ENCODE results near the gene RNF17.

Gene RNF17

GRCh38 chr13:24922745-24923591 lies 159.0 kb downstream of the RNF17 start (continued):
- TF ChIP-seq ZBTB48 (tag by site-specific recombination; IDR thresholded peaks at IDR 0.05) (0 out of 2 replicates have a peak, but pooled peaks have one; percentile 26), ZNF785 (tag by site-specific recombination; IDR thresholded peaks at IDR 0.05) (no peak), ZNF221 (tag by site-specific recombination; IDR thresholded peaks at IDR 0.05; ENCODE audit: borderline replicate concordance) (no peak), ZBTB21 (tag by site-specific recombination; IDR thresholded peaks at IDR 0.05) (peak; percentile 50; the same call in 1 of the 2 replicates), ZNF529 (tag by site-specific recombination; IDR thresholded peaks at IDR 0.05; ENCODE audit: insufficient replicate concordance) (no peak), ZNF16 (tag by site-specific recombination; IDR thresholded peaks at IDR 0.05; ENCODE audit: low read depth) (no peak), ZFP37 (tag by site-specific recombination; IDR thresholded peaks at IDR 0.05) (no peak), ZNF548 (tag by site-specific recombination; IDR thresholded peaks at IDR 0.05) (no peak), ZNF701 (tag by site-specific recombination; IDR thresholded peaks at IDR 0.05) (no peak), ZNF561 (tag by site-specific recombination; IDR thresholded peaks at IDR 0.05; ENCODE audit: borderline replicate concordance) (no peak), ZNF777 (tag by site-specific recombination; IDR thresholded peaks at IDR 0.05; ENCODE audit: borderline replicate concordance) (peak; percentile 55; the same call in 1 of the 2 replicates), CTCF (tag by site-specific recombination; IDR thresholded peaks at IDR 0.05) (peak; percentile 47; the same call in 1 of the 2 replicates), ZNF184 (tag by site-specific recombination; IDR thresholded peaks at IDR 0.05) (no peak), ZNF555 (tag by site-specific recombination; conservative IDR thresholded peaks at IDR 0.05) (no peak), ZNF473 (tag by site-specific recombination; IDR thresholded peaks at IDR 0.05) (no peak), REPIN1 (tag by site-specific recombination; IDR thresholded peaks at IDR 0.05; ENCODE audit: low read depth) (no peak), ZNF530 (tag by site-specific recombination; IDR thresholded peaks at IDR 0.05; ENCODE audit: low read depth) (no peak), ZBTB17 (tag by site-specific recombination; IDR thresholded peaks at IDR 0.05) (peak; percentile 93), INSM2 (tag by site-specific recombination; IDR thresholded peaks at IDR 0.05) (no peak), HOXA7 (CRISPR knock-in tag; IDR thresholded peaks at IDR 0.05; ENCODE audit: borderline replicate concordance) (no peak), ZNF174 (tag by site-specific recombination; IDR thresholded peaks at IDR 0.05) (no peak), ZNF776 (tag by site-specific recombination; IDR thresholded peaks at IDR 0.05; ENCODE audit: borderline replicate concordance) (no peak), ZNF596 (tag by site-specific recombination; IDR thresholded peaks at IDR 0.05) (no peak)
- TF ChIP-seq, protein P1, sequence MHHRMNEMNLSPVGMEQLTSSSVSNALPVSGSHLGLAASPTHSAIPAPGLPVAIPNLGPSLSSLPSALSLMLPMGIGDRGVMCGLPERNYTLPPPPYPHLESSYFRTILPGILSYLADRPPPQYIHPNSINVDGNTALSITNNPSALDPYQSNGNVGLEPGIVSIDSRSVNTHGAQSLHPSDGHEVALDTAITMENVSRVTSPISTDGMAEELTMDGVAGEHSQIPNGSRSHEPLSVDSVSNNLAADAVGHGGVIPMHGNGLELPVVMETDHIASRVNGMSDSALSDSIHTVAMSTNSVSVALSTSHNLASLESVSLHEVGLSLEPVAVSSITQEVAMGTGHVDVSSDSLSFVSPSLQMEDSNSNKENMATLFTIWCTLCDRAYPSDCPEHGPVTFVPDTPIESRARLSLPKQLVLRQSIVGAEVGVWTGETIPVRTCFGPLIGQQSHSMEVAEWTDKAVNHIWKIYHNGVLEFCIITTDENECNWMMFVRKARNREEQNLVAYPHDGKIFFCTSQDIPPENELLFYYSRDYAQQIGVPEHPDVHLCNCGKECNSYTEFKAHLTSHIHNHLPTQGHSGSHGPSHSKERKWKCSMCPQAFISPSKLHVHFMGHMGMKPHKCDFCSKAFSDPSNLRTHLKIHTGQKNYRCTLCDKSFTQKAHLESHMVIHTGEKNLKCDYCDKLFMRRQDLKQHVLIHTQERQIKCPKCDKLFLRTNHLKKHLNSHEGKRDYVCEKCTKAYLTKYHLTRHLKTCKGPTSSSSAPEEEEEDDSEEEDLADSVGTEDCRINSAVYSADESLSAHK (tag by site-specific recombination; IDR thresholded peaks at IDR 0.05), result 0 out of 2 replicates have a peak, but pooled peaks have one; percentile 30
- TF ChIP-seq, protein P2, sequence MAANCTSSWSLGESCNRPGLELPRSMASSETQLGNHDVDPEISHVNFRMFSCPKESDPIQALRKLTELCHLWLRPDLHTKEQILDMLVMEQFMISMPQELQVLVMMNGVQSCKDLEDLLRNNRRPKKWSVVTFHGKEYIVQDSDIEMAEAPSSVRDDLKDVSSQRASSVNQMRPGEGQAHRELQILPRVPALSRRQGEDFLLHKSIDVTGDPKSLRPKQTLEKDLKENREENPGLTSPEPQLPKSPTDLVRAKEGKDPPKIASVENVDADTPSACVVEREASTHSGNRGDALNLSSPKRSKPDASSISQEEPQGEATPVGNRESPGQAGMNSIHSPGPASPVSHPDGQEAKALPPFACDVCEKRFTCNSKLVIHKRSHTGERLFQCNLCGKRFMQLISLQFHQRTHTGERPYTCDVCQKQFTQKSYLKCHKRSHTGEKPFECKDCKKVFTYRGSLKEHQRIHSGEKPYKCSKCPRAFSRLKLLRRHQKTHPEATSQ (tag by site-specific recombination; IDR thresholded peaks at IDR 0.05), result no peak
- TF ChIP-seq, protein P3, sequence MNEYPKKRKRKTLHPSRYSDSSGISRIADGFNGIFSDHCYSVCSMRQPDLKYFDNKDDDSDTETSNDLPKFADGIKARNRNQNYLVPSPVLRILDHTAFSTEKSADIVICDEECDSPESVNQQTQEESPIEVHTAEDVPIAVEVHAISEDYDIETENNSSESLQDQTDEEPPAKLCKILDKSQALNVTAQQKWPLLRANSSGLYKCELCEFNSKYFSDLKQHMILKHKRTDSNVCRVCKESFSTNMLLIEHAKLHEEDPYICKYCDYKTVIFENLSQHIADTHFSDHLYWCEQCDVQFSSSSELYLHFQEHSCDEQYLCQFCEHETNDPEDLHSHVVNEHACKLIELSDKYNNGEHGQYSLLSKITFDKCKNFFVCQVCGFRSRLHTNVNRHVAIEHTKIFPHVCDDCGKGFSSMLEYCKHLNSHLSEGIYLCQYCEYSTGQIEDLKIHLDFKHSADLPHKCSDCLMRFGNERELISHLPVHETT (tag by site-specific recombination; IDR thresholded peaks at IDR 0.05), result no peak
- TF ChIP-seq, protein P4, sequence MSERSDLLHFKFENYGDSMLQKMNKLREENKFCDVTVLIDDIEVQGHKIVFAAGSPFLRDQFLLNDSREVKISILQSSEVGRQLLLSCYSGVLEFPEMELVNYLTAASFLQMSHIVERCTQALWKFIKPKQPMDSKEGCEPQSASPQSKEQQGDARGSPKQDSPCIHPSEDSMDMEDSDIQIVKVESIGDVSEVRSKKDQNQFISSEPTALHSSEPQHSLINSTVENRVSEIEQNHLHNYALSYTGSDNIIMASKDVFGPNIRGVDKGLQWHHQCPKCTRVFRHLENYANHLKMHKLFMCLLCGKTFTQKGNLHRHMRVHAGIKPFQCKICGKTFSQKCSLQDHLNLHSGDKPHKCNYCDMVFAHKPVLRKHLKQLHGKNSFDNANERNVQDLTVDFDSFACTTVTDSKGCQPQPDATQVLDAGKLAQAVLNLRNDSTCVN (tag by site-specific recombination; optimal IDR thresholded peaks at IDR 0.05), result peak; percentile 90
- TF ChIP-seq, protein P5, sequence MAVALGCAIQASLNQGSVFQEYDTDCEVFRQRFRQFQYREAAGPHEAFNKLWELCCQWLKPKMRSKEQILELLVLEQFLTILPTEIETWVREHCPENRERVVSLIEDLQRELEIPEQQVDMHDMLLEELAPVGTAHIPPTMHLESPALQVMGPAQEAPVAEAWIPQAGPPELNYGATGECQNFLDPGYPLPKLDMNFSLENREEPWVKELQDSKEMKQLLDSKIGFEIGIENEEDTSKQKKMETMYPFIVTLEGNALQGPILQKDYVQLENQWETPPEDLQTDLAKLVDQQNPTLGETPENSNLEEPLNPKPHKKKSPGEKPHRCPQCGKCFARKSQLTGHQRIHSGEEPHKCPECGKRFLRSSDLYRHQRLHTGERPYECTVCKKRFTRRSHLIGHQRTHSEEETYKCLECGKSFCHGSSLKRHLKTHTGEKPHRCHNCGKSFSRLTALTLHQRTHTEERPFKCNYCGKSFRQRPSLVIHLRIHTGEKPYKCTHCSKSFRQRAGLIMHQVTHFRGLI (tag by site-specific recombination; IDR thresholded peaks at IDR 0.05), result peak; percentile 93
